LoVo (cell line): ENCODE data around the gene MTERF4.

Experiments
- DNase-seq: peaks from one replicate; pipeline ENCODE4 v3.0.0-alpha.2; 2016; ENCODE audit warnings: low spot score

Gene MTERF4, protein sequence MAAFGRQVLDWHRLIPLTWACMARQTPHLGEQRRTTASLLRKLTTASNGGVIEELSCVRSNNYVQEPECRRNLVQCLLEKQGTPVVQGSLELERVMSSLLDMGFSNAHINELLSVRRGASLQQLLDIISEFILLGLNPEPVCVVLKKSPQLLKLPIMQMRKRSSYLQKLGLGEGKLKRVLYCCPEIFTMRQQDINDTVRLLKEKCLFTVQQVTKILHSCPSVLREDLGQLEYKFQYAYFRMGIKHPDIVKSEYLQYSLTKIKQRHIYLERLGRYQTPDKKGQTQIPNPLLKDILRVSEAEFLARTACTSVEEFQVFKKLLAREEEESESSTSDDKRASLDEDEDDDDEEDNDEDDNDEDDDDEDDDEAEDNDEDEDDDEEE

DNA sequence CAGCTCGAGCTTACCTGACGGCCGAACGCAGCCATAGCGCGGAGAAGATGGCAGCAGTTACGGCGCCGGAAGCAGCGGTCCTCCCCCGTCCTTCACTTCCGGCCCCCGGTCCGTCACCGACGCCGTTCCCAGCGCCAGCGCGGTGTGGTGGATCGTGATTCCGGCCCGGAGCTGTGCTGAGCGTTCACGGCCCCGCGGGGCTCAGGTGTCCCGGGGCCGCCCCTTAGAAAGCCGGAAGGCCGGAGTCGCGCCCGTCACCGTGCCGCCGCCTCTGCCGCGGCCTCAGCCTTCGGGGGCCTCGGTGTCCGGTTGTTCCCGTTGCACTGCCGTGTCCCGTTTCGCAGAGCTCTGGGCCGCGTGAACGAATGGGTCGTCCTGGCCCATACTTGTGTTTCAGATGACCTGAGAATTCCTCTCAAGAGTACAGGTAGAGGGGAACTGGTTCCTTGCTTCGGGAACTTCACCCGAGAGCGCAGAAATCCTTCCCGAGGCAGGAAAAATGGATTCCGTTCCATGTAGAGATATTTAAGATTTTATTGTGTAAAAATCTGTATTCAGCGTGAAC is at the start of gene MTERF4:
Gene MTERF4 (minus strand): TSS at position 49 of the 565 bp plus-strand sequence. CDS start 14 bp downstream, at position 35.
- peak; percentile 89 for DNase-seq

DNA sequence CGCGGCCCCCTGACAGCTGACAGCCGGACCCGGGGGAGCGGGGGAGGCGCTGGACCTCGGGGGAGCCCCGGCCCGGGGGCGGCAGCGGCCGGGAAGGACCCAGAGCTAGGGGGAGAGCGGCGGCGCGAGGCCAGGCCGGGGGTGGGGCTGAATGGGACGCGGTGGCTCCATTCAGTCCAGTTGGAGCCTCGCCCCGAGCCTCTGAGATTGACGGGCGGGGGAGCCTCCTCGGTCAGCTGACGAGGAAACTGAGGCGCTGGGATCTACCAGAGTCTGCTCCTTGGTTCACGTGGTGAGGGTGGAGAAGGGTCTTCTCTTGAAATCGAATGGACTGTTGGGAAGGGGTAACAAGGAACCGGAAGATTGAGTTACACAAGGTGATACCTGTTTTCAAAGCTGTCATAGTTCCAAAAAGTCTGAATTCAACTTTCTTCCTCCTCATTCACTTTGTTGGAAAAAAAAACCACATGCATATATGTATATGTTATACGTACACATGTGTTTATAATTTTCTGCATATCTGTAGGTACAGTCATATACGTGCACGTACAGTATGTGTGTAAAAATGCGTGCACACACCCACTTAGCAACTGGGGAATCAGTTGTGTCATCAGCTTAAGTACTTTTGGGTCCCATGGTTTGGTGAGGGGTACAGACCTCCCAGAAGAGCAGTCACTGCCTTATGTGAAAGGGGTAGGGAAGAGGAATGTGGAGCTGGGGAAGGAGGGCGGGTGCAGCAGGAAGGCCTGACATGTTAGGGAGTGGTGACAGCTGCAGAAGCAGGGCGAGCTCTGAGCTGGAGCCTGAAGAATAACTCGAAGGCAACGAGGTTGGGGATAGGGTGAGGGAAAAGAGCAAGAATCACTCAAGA is 48.8 kb upstream of the MTERF4 start:
- DNase-seq, result peak; percentile 14

DNA sequence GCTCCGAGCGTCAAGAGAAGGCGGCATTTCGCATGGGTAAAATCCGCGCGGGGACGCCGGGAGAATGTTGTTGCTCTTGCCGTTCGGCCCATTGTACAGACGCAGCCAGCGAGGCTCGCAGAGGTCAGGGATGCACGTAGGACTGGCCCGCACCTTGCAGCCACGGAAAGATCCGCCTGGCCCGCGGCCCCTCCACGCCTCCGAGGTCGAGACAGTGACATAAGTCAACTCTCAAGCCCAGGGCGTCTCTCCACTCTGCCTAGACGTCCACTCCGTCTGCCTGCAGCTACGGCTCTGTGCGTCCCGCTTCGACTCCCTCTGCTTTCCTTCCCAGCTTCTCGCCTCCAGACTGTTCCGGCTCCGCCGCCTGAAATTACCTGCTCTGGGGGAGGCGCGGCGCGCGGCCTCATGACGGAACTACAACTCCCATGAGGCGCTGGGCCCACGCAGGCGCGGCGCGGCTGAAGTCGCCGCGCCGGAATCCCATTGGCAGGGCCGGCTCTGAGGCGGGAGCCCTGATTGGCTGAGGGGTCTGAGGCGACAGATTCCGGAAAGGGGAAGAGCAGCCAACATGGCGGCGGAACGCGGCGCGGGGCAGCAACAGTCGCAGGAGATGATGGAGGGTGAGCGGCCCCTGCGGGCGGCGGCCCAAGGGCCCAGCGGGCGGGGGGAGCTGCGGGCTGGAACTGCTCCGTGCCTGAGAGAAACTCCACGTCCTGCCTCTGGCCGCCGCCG is 48.0 kb upstream of the MTERF4 start, which contains the start of gene PPP1R7:
Gene PPP1R7 (plus strand): TSS at position 543 of the 735 bp plus-strand sequence. CDS start 29 bp downstream, at position 572.
- DNase-seq, result peak; percentile 96

DNA sequence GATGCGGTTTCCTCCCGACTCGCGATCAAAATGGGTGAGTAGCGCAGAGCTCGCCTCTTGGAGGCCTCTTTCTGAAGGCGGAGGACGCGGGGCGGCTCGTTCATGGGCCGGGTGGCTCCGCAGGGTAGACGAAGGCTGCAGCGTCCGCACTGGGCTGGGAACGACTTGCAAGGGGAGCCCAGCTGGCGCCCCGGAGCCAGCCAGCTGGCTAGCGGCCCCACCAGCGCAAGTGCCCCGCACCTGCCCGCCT is 47.5 kb upstream of the MTERF4 start:
- DNase-seq, result no peak

DNA sequence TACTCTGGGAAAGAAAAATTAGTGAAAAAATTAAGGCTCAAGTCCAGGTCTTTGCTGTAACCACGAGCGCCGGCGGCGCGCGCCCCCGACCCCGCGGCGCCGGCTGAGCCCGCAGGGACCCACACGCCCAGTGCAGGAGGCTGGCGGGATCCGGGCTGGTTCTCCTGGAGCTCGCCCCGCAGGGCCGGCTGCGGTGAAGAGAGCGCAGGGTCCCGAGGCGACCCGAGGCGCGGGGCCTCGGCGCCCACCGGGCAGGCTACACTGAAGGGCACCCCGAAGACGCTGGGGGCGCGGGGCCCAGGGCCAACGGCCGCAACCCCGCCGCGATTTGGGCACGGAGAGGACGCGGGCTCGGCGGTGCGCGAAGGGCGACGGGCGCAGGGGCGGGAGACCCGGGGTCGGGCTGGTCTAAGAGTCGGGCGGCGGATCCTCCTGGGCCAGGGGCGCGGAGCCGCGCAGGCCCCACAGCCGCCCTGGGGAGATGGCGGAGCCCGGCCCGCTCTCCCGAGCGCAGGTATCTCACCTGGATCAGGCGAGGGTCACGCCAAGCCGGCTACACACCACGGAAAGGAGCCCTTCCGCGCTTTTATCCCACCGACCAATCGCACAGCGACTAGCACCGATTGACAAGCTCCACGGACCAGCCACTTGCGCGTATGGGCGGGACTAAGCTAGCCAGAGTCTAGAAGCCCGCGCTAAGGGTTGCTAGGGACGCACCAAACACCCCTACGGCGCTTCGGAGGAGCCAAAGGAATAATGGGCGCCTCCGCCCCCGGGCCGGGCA is 47.0 kb upstream of the MTERF4 start, which contains the start of gene PASK:
Gene PASK (minus strand): TSS at position 582 of the 784 bp plus-strand sequence. CDS start 6,440 bp downstream, outside the sequence.
- peak; percentile 96 for DNase-seq

DNA sequence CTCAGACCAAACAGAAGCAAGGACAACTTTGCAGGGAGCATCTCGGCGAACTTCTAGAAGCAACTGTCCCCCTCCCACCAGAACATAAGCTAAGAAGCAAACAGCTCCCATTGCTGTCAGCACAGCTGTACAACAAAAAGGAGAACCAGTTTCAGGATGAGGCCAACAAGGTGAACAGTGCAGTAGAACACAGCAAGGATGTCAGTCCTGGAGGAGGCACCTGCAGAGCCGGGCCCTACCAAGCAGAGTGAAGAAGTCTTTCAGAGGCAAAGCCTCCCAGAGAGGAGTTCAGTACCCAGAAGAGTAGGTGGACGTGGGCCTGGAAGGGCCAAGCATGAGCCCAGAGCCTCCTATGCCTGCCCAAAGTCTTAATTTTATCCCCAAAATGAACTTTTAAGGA is 46.2 kb upstream of the MTERF4 start:
- DNase-seq, result no peak

DNA sequence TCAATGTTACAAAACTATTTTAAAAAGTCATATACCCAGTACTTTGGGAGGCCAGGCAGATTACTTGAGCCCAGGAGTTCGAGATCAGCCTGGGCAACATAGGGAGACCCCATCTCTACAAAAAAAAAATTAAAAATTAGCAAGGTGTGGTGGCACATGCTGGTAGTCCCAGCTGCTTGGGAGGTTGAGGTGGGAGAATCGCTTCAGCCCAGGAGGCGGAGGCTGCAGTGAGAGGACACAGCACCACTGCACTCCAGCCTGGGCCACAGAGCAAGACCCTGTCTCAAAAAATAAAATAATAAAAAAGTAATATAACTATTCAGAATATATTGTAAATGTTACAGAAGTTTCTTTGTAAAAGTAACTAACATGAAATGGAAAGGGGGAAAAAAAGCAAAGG is 45.2 kb upstream of the MTERF4 start:
- DNase-seq, result no peak

DNA sequence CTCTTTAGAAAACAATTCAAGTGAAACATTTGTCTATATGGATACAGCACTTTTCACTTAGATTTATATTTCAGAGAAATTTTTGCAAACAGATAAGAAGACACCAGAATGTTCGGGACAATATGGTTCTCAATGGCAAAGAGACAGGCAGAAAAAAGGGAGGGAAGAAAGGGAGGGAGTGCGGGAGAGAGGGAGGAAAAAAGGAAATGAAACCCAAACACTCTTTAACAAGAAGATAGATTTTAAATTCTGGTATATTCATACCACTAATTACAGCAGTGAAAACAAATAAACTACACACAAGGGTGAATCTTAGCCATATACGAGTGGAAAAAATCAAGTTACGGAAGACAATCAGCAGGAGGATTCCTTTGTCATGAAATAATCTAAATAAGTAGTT is 44.2 kb upstream of the MTERF4 start:
- DNase-seq, result no peak

DNA sequence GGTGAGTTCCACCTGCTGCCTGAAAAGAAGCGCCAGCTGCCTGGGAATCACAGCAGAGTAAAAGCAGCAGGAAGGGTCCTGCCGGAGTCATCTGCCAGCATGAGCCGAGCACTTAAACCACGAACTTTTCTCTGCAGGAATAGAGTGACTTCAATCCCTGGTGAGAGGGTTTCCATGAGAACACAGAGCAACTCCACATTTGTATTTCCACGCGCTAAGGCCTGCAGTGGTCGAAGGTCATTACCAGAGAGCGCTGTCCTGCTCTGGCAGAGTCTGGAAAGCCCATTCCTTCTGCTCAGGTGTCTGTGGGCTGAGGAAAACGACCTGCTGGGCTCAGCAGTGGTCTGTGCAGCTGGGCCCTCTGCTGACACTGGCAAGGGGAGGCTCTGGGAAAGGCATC is 40.5 kb upstream of the MTERF4 start:
- DNase-seq, result no peak

DNA sequence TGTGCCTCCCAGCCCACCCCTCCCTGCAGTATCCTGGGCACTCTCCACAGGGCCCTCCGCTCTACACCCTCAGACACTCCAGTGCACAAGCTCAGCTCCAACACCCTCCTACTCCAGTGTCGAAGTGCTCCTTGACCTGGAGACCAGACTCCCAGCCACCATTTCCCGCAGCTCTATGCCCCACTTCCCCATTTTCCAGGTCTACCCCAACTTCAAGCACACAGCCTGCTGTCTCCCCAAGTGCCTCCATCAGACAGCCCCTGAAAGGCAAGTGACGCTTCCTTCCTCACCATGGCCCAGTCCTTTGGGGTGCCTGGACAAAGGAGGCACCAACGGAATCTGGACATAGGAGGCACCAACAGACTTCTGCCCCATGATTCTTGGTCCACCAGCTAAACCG is 40.0 kb upstream of the MTERF4 start:
- DNase-seq, result no peak

DNA sequence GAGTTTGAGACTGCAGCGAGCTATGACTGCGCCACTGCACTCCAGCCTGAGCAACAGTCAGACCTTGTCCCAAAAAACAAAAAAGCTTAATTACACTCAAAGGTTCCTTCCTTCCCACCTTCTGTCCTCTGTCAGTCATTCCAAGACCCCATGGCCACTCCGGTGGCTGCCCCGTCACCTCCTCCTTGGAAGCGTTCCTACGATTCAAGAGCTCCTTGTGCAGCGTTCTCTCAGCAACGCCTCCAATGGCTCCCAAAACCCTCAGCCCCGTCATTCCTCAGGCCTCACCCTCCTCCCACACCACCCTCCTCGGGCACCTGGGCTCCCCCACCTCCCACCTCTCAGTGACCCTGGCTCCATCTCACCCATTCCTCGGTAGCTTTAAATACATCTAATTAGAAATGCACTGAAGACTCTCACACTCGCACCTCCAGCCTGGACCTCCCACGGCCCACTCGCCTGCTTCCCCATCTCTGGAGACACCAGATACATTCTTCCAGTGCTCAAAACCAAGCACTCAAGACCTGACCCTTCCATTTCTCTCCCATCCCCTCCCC is 39.2 kb upstream of the MTERF4 start:
- no peak for DNase-seq

DNA sequence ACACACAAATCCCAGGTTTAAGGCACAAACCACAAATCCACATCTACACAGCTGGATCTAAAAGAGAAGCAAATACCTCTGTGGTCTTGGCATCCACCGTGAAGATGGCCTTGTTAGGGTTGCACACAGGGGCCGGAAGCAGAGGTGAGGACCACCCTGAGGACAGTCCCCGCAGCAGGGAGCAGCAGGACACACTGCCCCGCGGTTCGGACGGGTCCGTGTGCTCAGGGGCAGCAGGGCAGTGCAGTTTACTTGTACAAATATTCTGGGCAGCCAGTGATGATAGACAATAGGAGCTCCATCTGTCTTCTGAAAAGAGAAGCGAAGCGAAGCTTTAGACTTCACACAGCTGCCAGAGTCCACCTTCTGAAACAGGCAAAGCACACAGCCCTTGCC is 38.4 kb upstream of the MTERF4 start:
- no peak for DNase-seq

DNA sequence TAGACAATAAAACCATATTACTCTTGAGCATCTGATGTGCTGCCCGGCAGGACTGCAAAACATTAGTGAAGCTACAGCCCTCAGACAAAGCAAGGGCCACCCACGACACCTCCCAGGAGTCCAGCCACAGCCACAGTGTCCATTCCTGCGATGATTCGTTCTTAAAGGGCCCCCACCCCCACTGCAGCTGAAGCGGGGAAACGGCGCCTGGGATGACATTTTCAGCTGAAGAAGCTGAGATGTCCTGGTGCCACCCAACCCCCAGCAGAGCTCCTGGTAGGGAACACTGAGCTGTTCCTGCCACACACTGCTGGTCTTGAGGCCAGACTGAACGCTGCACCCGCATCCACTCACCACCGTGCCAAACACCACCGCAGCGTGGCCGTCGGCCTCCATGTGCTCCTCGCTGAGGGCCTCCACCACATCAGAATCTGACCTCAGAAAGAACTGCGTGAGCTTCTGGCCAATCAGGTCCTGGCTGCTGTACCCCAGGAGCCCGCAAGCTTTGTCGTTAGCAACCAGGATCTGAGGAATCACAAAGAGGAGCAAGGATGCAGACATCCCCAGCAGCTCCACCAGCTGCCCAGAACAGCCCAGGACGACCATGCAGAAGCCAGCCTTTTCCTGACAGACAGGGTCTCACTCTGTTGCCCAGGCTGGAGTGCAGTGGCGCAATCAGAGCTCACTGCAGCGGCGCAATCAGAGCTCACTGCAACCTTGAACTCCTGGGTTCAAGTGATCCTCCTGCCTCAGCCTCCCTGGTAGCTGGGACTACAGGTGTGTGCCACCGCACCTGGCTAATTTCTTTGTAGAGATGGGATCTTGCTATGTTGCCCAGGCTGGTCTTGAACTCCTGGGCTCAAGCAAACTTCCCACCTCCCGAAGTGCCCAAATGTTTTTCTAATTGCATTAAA is 37.7 kb upstream of the MTERF4 start:
- DNase-seq, result no peak

DNA sequence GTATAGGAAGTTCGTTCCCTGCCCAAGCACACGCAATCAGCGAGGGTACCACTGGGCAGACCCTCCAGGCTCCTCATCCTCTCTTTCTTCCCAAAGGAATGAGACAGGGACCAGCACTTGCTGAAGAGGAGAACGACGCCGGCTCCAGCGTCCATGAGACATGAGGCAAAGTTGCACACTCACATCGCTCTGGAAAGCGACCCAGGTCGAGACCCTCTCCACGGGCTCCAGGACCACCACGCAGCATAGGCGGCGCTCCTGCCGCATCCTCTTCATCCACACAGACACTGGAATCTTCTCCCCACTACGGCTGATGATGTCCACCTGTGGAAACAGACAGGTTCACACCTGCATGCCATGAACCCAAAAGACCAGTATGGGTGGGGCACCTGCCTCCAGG is 36.4 kb upstream of the MTERF4 start:
- no peak for DNase-seq

DNA sequence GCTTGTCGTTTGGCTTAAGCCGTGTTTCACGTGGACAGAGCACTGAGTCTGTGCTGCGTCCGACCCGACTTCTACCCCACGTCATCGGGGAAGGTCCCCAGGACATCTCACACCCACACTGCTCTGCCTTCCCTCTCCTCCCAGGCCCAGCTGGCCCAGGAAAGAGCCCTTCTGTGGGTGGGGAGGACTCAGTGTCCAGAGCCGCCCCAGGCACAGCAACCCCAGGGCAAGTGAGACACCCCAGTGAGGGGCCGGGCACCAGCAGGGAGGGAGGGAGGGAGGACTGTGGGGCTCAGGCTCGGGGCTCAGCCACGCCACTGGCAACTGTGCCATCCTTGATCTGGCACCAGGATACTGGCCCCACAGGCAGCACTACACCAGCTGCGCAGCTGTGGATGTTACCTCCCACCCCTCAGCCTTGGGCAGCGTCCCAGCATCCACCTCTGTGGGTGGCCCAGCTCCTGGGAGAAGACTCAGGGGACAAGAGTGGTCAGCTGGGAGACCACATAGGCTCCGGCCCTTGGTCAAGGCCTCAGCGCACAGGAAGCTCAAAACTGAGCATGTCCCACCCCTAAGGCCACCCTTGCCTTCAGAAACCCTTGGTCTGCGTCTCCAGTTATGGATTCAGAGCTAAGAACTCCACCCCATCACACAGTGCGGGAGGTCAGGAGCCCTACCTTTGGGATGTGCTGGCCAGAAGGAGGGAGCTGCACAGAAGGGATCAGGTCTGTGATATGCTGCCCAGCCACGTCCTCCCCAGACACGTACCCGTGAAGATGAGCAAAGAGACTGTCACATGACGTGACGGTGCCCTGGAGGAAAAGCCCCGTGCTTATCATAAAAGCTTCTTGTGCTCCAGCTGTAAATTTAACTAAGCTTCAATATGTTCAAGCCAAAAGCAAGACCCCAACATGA is 35.4 kb upstream of the MTERF4 start:
- no peak for DNase-seq

DNA sequence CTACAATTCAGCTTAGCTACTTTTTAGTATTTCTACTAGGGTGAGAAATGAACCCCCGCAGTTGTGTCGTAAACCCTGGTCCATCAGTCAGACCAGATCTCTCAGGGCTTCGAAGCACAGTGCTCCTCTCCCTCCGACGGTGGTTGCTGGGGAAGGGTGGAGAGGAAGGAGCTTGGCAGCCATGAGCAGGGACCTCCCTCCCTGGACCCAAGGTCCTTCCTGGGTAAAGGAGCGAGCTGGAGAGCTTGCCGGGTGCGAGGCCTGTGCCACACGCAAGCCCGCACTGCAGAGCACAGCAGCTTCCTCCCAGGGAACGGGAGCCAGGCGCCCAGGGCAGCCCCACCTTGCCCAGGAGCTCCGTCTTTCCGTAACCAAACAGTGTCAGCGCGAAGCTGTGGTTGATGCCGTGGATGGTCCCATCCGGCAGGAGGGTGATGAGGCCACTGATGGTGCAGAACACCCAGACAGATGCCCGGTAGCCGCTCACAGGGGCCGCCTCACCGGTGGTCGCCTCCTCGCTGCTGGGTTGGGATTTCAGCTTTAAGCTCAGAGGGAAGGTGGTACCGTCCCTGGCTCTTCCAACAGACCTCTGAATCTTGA is 34.7 kb upstream of the MTERF4 start:
- no peak for DNase-seq

DNA sequence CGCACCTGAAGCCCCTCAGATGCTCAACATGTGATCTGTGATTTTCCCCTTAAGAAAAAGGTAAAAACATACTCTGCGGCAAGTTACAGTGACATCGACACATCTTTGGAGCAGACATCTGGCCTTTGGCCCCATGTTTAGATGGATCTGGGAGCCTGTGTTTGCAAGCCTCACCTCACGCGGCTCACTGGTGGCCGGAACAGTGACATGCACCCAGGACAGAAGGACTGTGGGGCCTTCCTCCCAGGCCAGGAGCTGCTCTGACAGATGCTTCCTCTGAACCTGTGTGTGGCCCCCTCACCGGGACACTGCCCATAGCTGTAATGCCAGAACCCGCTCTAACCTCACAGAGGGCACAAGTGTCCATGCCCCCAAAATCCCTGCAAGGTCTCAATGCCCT is 34.1 kb upstream of the MTERF4 start:
- no peak for DNase-seq

DNA sequence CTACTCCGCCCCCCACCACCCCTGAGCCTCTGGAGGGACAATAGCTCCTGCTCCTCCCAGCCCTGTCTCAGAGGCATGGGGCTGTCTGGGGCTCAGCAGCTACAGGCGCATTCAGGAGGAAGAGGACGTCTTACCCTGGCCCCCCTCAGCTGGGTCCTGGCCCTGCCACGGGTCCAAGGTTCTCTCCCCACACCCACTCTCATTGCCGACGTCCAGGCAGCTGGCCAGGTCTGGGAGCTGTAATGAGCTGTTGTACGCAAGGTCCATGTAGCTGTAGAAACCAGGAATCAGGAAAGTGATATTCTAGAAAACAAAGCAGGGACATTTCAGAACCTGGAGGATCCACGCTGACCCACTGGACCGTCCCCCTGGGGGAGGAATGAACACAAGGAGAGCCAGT is 33.6 kb upstream of the MTERF4 start:
- DNase-seq, result no peak

DNA sequence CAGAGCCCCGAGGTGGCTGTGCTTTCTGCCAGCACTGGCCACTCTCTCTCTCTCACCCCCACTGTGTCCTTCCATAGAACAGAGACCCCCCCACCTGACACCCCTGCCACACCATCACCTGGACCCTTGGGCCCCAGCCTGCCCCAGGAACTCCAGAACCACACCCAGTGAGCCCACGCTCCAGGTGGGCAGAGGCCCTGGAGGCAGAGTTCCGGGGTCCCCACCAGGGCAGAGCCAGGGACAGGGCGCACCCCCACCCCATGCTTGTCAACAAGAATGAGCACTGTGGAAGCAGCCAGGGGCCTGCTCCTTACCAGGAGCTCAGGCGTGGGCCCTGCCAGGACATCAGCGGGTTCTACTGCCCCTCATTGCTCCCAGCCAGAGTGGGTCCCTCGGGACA is 32.6 kb upstream of the MTERF4 start:
- no peak for DNase-seq
